HCT116 (cell line): ENCODE measurements around the gene SEC22A. TPM values are rescaled to one million over a fixed set of nuclear protein-coding genes. Genes with fewer than 3 reads are reported as not detected.

Experiments
- ATAC-seq: fragments of 200-7000 bp; cut with Tn5 transposase; 2 replicates; pipeline ENCODE4 v1.9.1; 2020; ENCODE audit warnings: mild to moderate bottlenecking, moderate library complexity
- BruUV-seq: library from RNA; stranded (reverse); fragments of 400-500 nt; replicated peaks from 2 replicates; lab custom pipeline; 2021; lab: Mats Ljungman, UMichigan
- CTCF ChIA-PET: fragments of 300-600 bp; sonication (Branson Sonifier 250); formaldehyde crosslinking; loops from one replicate; lab custom pipeline; 2021; ENCODE audit warnings: antibody characterized with exemption; lab: Charles Lee
- POLR2A ChIA-PET: fragments of 300-600, 350-600 bp; sonication (Branson Sonifier 250); formaldehyde crosslinking; loops from one replicate; lab custom pipeline; 2021; ENCODE audit warnings: antibody characterized with exemption; lab: Charles Lee
- RAD21 ChIA-PET, 2 experiments: fragments of 300-600 bp; sonication (Branson Sonifier 250); formaldehyde crosslinking; loops; one replicate each; lab custom pipeline; 2023; ENCODE audit warnings: low total read pairs in 2 of 2; ENCODE audit not compliant: uncharacterized antibody in 2 of 2, unreplicated experiment in 2 of 2, low non-redundant PET in 1 of 2; lab: Charles Lee
- DNase-seq: peaks from one replicate; pipeline ENCODE4 v3.0.0-alpha.2; 2010; ENCODE audit warnings: low read depth, low spot score
- H2AFZ ChIP-seq: fragments of 200-600 bp; shearing (Covaris generic), sonication (generic); 2 replicates; pipeline ENCODE4 v1.6.1; 2017; ENCODE audit warnings: low read depth, mixed run types, mixed read lengths, antibody characterized with exemption, low read length; ENCODE audit not compliant: poor library complexity, severe bottlenecking
- H3K27ac ChIP-seq: 2 replicates; pipeline ENCODE4 v1.5.1; 2012; ENCODE audit warnings: low read depth, low read length
- H3K27me3 ChIP-seq: fragments of 200-600 bp; sonication (generic); 2 replicates; pipeline ENCODE4 v1.6.1; 2016; ENCODE audit warnings: mixed run types, low read length, mixed read lengths; ENCODE audit not compliant: insufficient read depth
- H3K36me3 ChIP-seq, 2 experiments: fragments of 200-500 bp in 1 of 2; fragments of 200-600 bp in 1 of 2; sonication (Bioruptor generic) in 1 of 2; sonication (generic) in 1 of 2; 2 replicates each; pipeline versions ENCODE4 v1.5.1 to v1.6.1; 2014 to 2016; ENCODE audit warnings: low read length in 2 of 2, inconsistent platforms in 1 of 2, mixed read lengths in 1 of 2, mixed run types in 1 of 2; ENCODE audit not compliant: insufficient read depth in 2 of 2, control insufficient read depth in 1 of 2
- H3K4me1 ChIP-seq, 2 experiments: fragments of 200-600 bp in 1 of 2; sonication (generic) in 1 of 2; 2 replicates each; pipeline versions ENCODE4 v1.5.1 to v1.6.1; 2012 to 2017; ENCODE audit warnings: low read length in 2 of 2, inconsistent platforms in 1 of 2, mild to moderate bottlenecking in 1 of 2, mixed read lengths in 1 of 2, mixed run types in 1 of 2, moderate library complexity in 1 of 2; ENCODE audit not compliant: insufficient read depth in 2 of 2, control insufficient read depth in 1 of 2
- H3K4me2 ChIP-seq: fragments of 200-600 bp; sonication (generic); 2 replicates; pipeline ENCODE4 v1.6.1; 2017; ENCODE audit warnings: mixed run types, low read length, mixed read lengths
- H3K4me3 ChIP-seq, 2 experiments: fragments of 200-600 bp in 1 of 2; sonication (generic) in 1 of 2; replicated peaks in 1 of 2; 2 replicates each; pipeline ENCODE4 v1.5.1; 2011 to 2016; ENCODE audit warnings: low read length in 2 of 2, control low read depth in 1 of 2, low read depth in 1 of 2, mild to moderate bottlenecking in 1 of 2, mixed read lengths in 1 of 2, mixed run types in 1 of 2
- H3K79me2 ChIP-seq: fragments of 200-600 bp; sonication (generic); 2 replicates; pipeline ENCODE4 v1.6.1; 2017; ENCODE audit warnings: mild to moderate bottlenecking, mixed run types, low read length, moderate library complexity, mixed read lengths; ENCODE audit not compliant: insufficient read depth
- H3K9ac ChIP-seq: fragments of 200-600 bp; sonication (generic); 2 replicates; pipeline ENCODE4 v1.6.1; 2016; ENCODE audit warnings: low read length, mixed read lengths
- H3K9me2 ChIP-seq: fragments of 200-600 bp; sonication (generic), shearing (Covaris generic); 2 replicates; pipeline ENCODE4 v1.6.1; 2017; ENCODE audit warnings: mixed run types, mild to moderate bottlenecking, moderate library complexity; ENCODE audit not compliant: insufficient read depth
- H3K9me3 ChIP-seq, 2 experiments: fragments of 200-500 bp in 1 of 2; fragments of 200-600 bp in 1 of 2; sonication (Bioruptor generic) in 1 of 2; sonication (generic) in 1 of 2; 2 replicates each; pipeline ENCODE4 v1.6.1; 2014 to 2017; ENCODE audit warnings: low read length in 2 of 2, mixed read lengths in 2 of 2, inconsistent platforms in 1 of 2, low read depth in 1 of 2, mild to moderate bottlenecking in 1 of 2, mixed run types in 1 of 2, moderate library complexity in 1 of 2; ENCODE audit not compliant: control insufficient read depth in 1 of 2, insufficient read depth in 1 of 2
- H4K20me1 ChIP-seq: fragments of 200-600 bp; sonication (generic), shearing (Covaris generic); 2 replicates; pipeline ENCODE4 v1.6.1; 2017; ENCODE audit warnings: mixed run types, mild to moderate bottlenecking, moderate library complexity; ENCODE audit not compliant: insufficient read depth
- CBX3 ChIP-seq: IDR thresholded peaks from 2 replicates; pipeline ENCODE4 v1.6.1; 2012; ENCODE audit warnings: low read depth
- CEBPB ChIP-seq: IDR thresholded peaks from 2 replicates; pipeline ENCODE4 v1.6.1; 2012; ENCODE audit warnings: low read depth
- EGR1 ChIP-seq: IDR thresholded peaks from 2 replicates; pipeline ENCODE4 v1.6.1; 2012; ENCODE audit warnings: low read depth
- EZH2 ChIP-seq: fragments of 200-600 bp; sonication (generic); IDR thresholded peaks from 2 replicates; pipeline ENCODE4 v1.6.1; 2017; ENCODE audit warnings: antibody characterized with exemption, mixed run types
- EZH2phosphoT487 ChIP-seq: fragments of 200-600 bp; IDR thresholded peaks from 2 replicates; pipeline ENCODE4 v1.6.1; 2018; ENCODE audit warnings: antibody characterized with exemption, borderline replicate concordance
- JUND ChIP-seq: IDR thresholded peaks from 2 replicates; pipeline ENCODE4 v1.6.1; 2012
- POLR2A ChIP-seq: IDR thresholded peaks from 2 replicates; pipeline ENCODE4 v1.7.0; 2011; ENCODE audit warnings: borderline replicate concordance; ENCODE audit not compliant: insufficient read depth, insufficient read length; ENCODE audit errors: extremely low read depth
- RAD21 ChIP-seq: IDR thresholded peaks from 2 replicates; pipeline ENCODE4 v1.6.1; 2012; ENCODE audit warnings: low read depth, mild to moderate bottlenecking
- SIN3A ChIP-seq: IDR thresholded peaks from 2 replicates; pipeline ENCODE4 v1.6.1; 2012; ENCODE audit warnings: low read depth
- SP1 ChIP-seq: IDR thresholded peaks from 2 replicates; pipeline ENCODE4 v1.6.1; 2012; ENCODE audit warnings: low read depth
- SRF ChIP-seq: IDR thresholded peaks from 2 replicates; pipeline ENCODE4 v1.6.1; 2012; ENCODE audit warnings: low read depth
- TCF7L2 ChIP-seq: IDR thresholded peaks from 2 replicates; pipeline ENCODE4 v1.7.0; 2011; ENCODE audit warnings: borderline replicate concordance, inconsistent platforms; ENCODE audit not compliant: insufficient read depth, insufficient read length; ENCODE audit errors: extremely low read depth
- YY1 ChIP-seq: IDR thresholded peaks from 2 replicates; pipeline ENCODE4 v1.6.1; 2011; ENCODE audit warnings: low read length, low read depth, moderate library complexity, mild to moderate bottlenecking; ENCODE audit not compliant: insufficient replicate concordance; ENCODE audit errors: extremely low read depth
- ZBTB33 ChIP-seq: IDR thresholded peaks from 2 replicates; pipeline ENCODE4 v1.6.1; 2011; ENCODE audit warnings: mild to moderate bottlenecking, low read length, moderate library complexity; ENCODE audit not compliant: insufficient replicate concordance; ENCODE audit errors: extremely low read depth
- ZFX ChIP-seq: fragments of 450-650 bp; IDR thresholded peaks from 2 replicates; pipeline ENCODE4 v1.6.1; 2017
- ZNF274 ChIP-seq: fragments of 200-500 bp; sonication (Bioruptor generic); IDR thresholded peaks from 2 replicates; pipeline ENCODE4 v1.6.1; 2014; ENCODE audit warnings: mild to moderate bottlenecking, low read depth, low read length, inconsistent platforms
- intact Hi-C: fragments of 100-400 bp; cut with micrococcal nuclease; formaldehyde crosslinking; loops from 2 replicates; pipeline ENCODE4 v1.10.0; 2022
- total RNA-seq: library from RNA; stranded (reverse); gene quantifications from one replicate; pipeline ENCODE4 v1.2.1, GENCODE V29; 2021; ENCODE audit not compliant: unreplicated experiment
- TF ChIP-seq, protein P1 (sequence below): IDR thresholded peaks from 2 replicates; pipeline ENCODE4 v1.6.1; 2012
- TF ChIP-seq, protein P2 (sequence below): IDR thresholded peaks from 2 replicates; pipeline ENCODE4 v1.6.1; 2012; ENCODE audit warnings: low read depth
- TF ChIP-seq, protein P3 (sequence below): IDR thresholded peaks from 2 replicates; pipeline ENCODE4 v1.6.1; 2012
- TF ChIP-seq, protein P4 (sequence below), 3 experiments: fragments of 200-600 bp in 1 of 3; sonication (generic) in 1 of 3; IDR thresholded peaks in 2 of 3; conservative IDR thresholded peaks in 1 of 3; 2 replicates each; pipeline ENCODE4 v1.5.1; 2012 to 2017; ENCODE audit warnings: low read depth in 2 of 3, low read length in 2 of 3, antibody characterized with exemption in 1 of 3, borderline replicate concordance in 1 of 3, control low read depth in 1 of 3, mild to moderate bottlenecking in 1 of 3, mixed read lengths in 1 of 3, mixed run types in 1 of 3, moderate library complexity in 1 of 3; ENCODE audit not compliant: insufficient read depth in 1 of 3

The SEC22A gene
- total RNA-seq, 1 experiment from 2014 or later = 10.6 TPM

- intact Hi-C loops = no loop called here
- CTCF ChIA-PET = no interaction called here
- no peak overlapping the region for H2AFZ ChIP-seq
- H3K79me2 ChIP-seq = no peaks in the 10 kb centered on the region
- BruUV-seq = no TSS peak
- no peaks in the 10 kb centered on the region; the same call in none of the 2 replicates for H4K20me1 ChIP-seq
- POLR2A ChIA-PET = no interaction called here
- H3K4me1 ChIP-seq = no peaks in the 10 kb centered on the region
- no peak overlapping the region for H3K27ac ChIP-seq
- RAD21 ChIA-PET = no interaction called here
- no peak for TF ChIP-seq ZBTB33
- no peak for TF ChIP-seq JUND
- TF ChIP-seq POLR2A = no peak
- TF ChIP-seq CEBPB = no peak
- no peak for TF ChIP-seq YY1
- TF ChIP-seq, protein P1, sequence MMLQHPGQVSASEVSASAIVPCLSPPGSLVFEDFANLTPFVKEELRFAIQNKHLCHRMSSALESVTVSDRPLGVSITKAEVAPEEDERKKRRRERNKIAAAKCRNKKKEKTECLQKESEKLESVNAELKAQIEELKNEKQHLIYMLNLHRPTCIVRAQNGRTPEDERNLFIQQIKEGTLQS = no peak
- TF ChIP-seq, protein P2, sequence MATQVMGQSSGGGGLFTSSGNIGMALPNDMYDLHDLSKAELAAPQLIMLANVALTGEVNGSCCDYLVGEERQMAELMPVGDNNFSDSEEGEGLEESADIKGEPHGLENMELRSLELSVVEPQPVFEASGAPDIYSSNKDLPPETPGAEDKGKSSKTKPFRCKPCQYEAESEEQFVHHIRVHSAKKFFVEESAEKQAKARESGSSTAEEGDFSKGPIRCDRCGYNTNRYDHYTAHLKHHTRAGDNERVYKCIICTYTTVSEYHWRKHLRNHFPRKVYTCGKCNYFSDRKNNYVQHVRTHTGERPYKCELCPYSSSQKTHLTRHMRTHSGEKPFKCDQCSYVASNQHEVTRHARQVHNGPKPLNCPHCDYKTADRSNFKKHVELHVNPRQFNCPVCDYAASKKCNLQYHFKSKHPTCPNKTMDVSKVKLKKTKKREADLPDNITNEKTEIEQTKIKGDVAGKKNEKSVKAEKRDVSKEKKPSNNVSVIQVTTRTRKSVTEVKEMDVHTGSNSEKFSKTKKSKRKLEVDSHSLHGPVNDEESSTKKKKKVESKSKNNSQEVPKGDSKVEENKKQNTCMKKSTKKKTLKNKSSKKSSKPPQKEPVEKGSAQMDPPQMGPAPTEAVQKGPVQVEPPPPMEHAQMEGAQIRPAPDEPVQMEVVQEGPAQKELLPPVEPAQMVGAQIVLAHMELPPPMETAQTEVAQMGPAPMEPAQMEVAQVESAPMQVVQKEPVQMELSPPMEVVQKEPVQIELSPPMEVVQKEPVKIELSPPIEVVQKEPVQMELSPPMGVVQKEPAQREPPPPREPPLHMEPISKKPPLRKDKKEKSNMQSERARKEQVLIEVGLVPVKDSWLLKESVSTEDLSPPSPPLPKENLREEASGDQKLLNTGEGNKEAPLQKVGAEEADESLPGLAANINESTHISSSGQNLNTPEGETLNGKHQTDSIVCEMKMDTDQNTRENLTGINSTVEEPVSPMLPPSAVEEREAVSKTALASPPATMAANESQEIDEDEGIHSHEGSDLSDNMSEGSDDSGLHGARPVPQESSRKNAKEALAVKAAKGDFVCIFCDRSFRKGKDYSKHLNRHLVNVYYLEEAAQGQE = no peak
- no peak for TF ChIP-seq ZNF274
- TF ChIP-seq CBX3 = no peak
- no peak for TF ChIP-seq SP1
- TF ChIP-seq EZH2phosphoT487 = no peak
- TF ChIP-seq RAD21 = no peak
- TF ChIP-seq ZFX = no peak
- no peak for TF ChIP-seq TCF7L2
- no peak for TF ChIP-seq EZH2
- TF ChIP-seq, protein P3, sequence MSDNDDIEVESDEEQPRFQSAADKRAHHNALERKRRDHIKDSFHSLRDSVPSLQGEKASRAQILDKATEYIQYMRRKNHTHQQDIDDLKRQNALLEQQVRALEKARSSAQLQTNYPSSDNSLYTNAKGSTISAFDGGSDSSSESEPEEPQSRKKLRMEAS = no peak
- TF ChIP-seq EGR1 = no peak
- TF ChIP-seq, protein P4, sequence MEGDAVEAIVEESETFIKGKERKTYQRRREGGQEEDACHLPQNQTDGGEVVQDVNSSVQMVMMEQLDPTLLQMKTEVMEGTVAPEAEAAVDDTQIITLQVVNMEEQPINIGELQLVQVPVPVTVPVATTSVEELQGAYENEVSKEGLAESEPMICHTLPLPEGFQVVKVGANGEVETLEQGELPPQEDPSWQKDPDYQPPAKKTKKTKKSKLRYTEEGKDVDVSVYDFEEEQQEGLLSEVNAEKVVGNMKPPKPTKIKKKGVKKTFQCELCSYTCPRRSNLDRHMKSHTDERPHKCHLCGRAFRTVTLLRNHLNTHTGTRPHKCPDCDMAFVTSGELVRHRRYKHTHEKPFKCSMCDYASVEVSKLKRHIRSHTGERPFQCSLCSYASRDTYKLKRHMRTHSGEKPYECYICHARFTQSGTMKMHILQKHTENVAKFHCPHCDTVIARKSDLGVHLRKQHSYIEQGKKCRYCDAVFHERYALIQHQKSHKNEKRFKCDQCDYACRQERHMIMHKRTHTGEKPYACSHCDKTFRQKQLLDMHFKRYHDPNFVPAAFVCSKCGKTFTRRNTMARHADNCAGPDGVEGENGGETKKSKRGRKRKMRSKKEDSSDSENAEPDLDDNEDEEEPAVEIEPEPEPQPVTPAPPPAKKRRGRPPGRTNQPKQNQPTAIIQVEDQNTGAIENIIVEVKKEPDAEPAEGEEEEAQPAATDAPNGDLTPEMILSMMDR (IDR thresholded peaks at IDR 0.05 in 2 of 3, conservative IDR thresholded peaks at IDR 0.05 in 1 of 3; ENCODE audit: borderline replicate concordance in 1 of 3, insufficient read depth in 1 of 3, low read depth in 2 of 3, low read length in 2 of 3) = no peak
- TF ChIP-seq SIN3A = no peak
- no peak for TF ChIP-seq SRF
- H3K4me2 ChIP-seq = no peak overlapping the region
- no peaks in the 10 kb centered on the region for H3K27me3 ChIP-seq
- H3K9me2 ChIP-seq = no peaks in the 10 kb centered on the region
- ATAC-seq (no peak), DNase-seq (no peak)
- no peak overlapping the region for H3K9ac ChIP-seq
- H3K9me3 ChIP-seq = no peaks in the 10 kb centered on the region
- no peak overlapping the region for H3K4me3 ChIP-seq
- peaks cover 13 to 48% of the 10 kb centered on the region in 2 experiments; a peak in 3 of 4 replicates for H3K36me3 ChIP-seq
Measured at GRCh38 chr3:123163141-123163540, 38.6 kb upstream of the SEC22A start.
